ENCODE data around the gene CDC25A. TPM values are rescaled to one million over a fixed set of nuclear protein-coding genes. Genes with fewer than 3 reads are reported as not detected.

Gene CDC25A
- total and polyA plus RNA-seq, 2 of the 13 experiments (the other 11 are each of a cell fraction or from before 2014, with no cell fraction given) = 7.9 to 45.4 TPM

DNA sequence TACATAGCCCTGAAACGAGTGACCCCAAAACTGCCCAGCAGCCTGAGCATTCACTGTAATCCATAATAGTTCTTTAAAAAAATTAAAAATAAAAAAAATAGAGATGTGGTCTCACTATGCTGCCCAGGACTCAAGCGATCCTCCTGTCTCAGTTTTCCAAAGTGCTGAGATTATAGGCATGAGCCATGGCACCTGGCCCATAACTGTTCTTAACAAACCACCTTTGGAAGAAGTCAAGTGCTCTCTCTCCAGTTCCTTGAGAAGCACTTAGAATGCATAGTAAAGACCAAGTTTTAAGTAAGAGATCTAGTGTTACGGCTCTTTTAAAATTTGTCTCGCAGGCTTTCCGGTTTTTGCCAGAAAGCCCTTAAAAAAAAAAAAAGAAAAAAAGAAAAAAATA, 8.2 kb downstream of the CDC25A start:
- Histone ChIP-seq H3K36me3 (replicated peaks in 1 of 2; ENCODE audit: control insufficient read depth in 1 of 2, insufficient read depth in 2 of 2, low read length in 2 of 2) (peaks cover 14 to 89% of the 10 kb centered on the region in 2 experiments), H3K79me2 (ENCODE audit: insufficient read depth, low read length) (peaks cover 26% of the 10 kb centered on the region), H3K4me2 (ENCODE audit: low read depth, low read length) (no peak overlapping the region), H4K20me1 (ENCODE audit: insufficient read depth, low read length) (no peaks in the 10 kb centered on the region), H3K4me1 (ENCODE audit: insufficient read depth, low read length) (peaks cover 34% of the 10 kb centered on the region), H3K4me3 (replicated peaks in 1 of 3; ENCODE audit: insufficient read depth in 1 of 3, low read depth in 2 of 3, low read length in 3 of 3) (no peak overlapping the region), H3K9me3 (ENCODE audit: low read length) (no peaks in the 10 kb centered on the region), H3K27ac (ENCODE audit: extremely low read length, insufficient read depth, low read length) (no peak overlapping the region), H3K9ac (ENCODE audit: insufficient read depth, low read depth, low read length) (no peak overlapping the region), H2AFZ (ENCODE audit: low read length) (no peak overlapping the region), H3K27me3 (ENCODE audit: control insufficient read depth in 1 of 2, insufficient read depth in 2 of 2, low read length in 2 of 2) (no peaks in the 10 kb centered on the region)
- ATAC-seq = no peak
- intact Hi-C loops (cut with micrococcal nuclease; ENCODE audit: unreplicated experiment) = no loop called here
- no peak for FAIRE-seq
- WGBS (ENCODE audit: low lambda C conversion rate) = 98% methylated on average over 5 of the region's 5 CpGs
- in situ Hi-C loops (cut with HindIII; ENCODE audit: extremely low pct_ligation_motif_present, low pct_unique_long_range_greater_than_20kb) = no loop called here
- no peak for DNase-seq (ENCODE audit: low spot score)
- TF ChIP-seq KDM5A (IDR thresholded peaks at IDR 0.05; ENCODE audit: borderline replicate concordance, low read length) (no peak), CBFB (CRISPR knock-in tag; IDR thresholded peaks at IDR 0.05) (no peak), KDM4B (CRISPR knock-in tag; IDR thresholded peaks at IDR 0.05) (no peak), ZNF678 (CRISPR knock-in tag; IDR thresholded peaks at IDR 0.05) (no peak)
- POLR2A ChIA-PET = no interaction called here
- CTCF ChIA-PET (ENCODE audit: low intra/inter-chr PET ratio, low total read pairs) = no interaction called here
- BruUV-seq (replicated peaks) = no TSS peak

DNA sequence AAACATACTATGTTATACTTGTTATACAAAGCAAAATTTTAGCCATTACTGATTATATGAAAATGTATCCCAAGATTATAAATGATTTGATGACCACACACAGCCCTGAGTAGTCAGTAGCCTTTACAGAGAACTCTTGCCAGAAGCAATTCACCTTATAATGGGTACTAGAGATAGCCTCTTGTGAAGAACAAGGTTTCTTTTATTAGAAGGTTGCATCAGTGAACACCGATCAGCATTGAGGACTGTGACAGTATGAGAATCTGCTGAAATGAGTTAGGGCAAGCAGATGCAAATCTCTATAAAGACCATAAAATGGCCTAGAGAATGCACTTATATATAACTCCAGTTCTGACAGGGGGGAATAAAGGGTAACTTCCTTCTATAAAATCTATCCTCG, 10.1 kb downstream of the CDC25A start:
- H3K27ac ChIP-seq (ENCODE audit: extremely low read length, insufficient read depth, low read length) = no peak overlapping the region
- TF ChIP-seq NFIB (CRISPR knock-in tag; IDR thresholded peaks at IDR 0.05; ENCODE audit: borderline replicate concordance) = no peak
- no peak for TF ChIP-seq TEAD3 (CRISPR knock-in tag; optimal IDR thresholded peaks at IDR 0.05; ENCODE audit: borderline replicate concordance)
- no peak for TF ChIP-seq ZFP62 (CRISPR knock-in tag; IDR thresholded peaks at IDR 0.05)
- TF ChIP-seq GLI4 (CRISPR knock-in tag; IDR thresholded peaks at IDR 0.05; ENCODE audit: borderline replicate concordance) = no peak
- TF ChIP-seq, protein P1, sequence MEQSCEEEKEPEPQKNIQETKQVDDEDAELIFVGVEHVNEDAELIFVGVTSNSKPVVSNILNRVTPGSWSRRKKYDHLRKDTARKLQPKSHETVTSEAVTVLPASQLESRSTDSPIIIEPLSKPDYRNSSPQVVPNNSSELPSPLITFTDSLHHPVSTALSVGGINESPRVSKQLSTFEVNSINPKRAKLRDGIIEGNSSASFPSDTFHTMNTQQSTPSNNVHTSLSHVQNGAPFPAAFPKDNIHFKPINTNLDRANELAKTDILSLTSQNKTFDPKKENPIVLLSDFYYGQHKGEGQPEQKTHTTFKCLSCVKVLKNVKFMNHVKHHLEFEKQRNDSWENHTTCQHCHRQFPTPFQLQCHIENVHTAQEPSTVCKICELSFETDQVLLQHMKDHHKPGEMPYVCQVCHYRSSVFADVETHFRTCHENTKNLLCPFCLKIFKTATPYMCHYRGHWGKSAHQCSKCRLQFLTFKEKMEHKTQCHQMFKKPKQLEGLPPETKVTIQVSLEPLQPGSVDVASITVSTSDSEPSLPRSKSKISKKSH (CRISPR knock-in tag; IDR thresholded peaks at IDR 0.05; ENCODE audit: borderline replicate concordance) = no peak
- TF ChIP-seq SETDB1 (CRISPR knock-in tag; IDR thresholded peaks at IDR 0.05; ENCODE audit: borderline replicate concordance) = no peak
- no peak for TF ChIP-seq IKZF1 (IDR thresholded peaks at IDR 0.05)
- in situ Hi-C loops (cut with HindIII; ENCODE audit: extremely low pct_ligation_motif_present, low pct_unique_long_range_greater_than_20kb) = no loop called here
- CTCF ChIA-PET (ENCODE audit: low intra/inter-chr PET ratio, low total read pairs) = no interaction called here
- no TSS peak for BruUV-seq (replicated peaks)
- H2AFZ ChIP-seq (ENCODE audit: low read length) = no peak overlapping the region
- 100% methylated on average over 2 of the region's 2 CpGs for WGBS (ENCODE audit: low lambda C conversion rate)
- H3K27me3 ChIP-seq (ENCODE audit: control insufficient read depth in 1 of 2, insufficient read depth in 2 of 2, low read length in 2 of 2) = no peaks in the 10 kb centered on the region
- no peak for FAIRE-seq
- peaks cover 16% of the 10 kb centered on the region for H3K4me1 ChIP-seq (ENCODE audit: insufficient read depth, low read length)
- no peak for ATAC-seq
- H3K4me2 ChIP-seq (ENCODE audit: low read depth, low read length) = no peak overlapping the region
- no peak overlapping the region for H3K9ac ChIP-seq (ENCODE audit: insufficient read depth, low read depth, low read length)
- H3K36me3 ChIP-seq (replicated peaks in 1 of 2; ENCODE audit: control insufficient read depth in 1 of 2, insufficient read depth in 2 of 2, low read length in 2 of 2) = peaks cover 15 to 87% of the 10 kb centered on the region in 2 experiments
- intact Hi-C loops (cut with micrococcal nuclease; ENCODE audit: unreplicated experiment) = no loop called here
- POLR2A ChIA-PET = no interaction called here
- H3K4me3 ChIP-seq (replicated peaks in 1 of 3; ENCODE audit: insufficient read depth in 1 of 3, low read depth in 2 of 3, low read length in 3 of 3) = no peak overlapping the region
- H3K79me2 ChIP-seq (ENCODE audit: insufficient read depth, low read length) = peaks cover 20% of the 10 kb centered on the region
- no peak for DNase-seq (ENCODE audit: low spot score)
- no peaks in the 10 kb centered on the region for H4K20me1 ChIP-seq (ENCODE audit: insufficient read depth, low read length)
- H3K9me3 ChIP-seq (ENCODE audit: low read length) = no peaks in the 10 kb centered on the region
